Measurements from ENCODE around the gene LRRC45. TPM values are rescaled to one million over a fixed set of nuclear protein-coding genes. Genes with fewer than 3 reads are reported as not detected.

LRRC45 gene
- total RNA-seq, 2 experiments from 2014 or later: 41.2 to 52.0 TPM

- intact Hi-C loops (cut with micrococcal nuclease; ENCODE audit: unreplicated experiment): no loop called here
- Histone ChIP-seq H3K4me3 (ENCODE audit: low read depth, low read length, poor library complexity, severe bottlenecking) (no peak overlapping the region), H3K36me3 (ENCODE audit: insufficient read depth, low read length) (no peaks in the 10 kb centered on the region), H3K4me1 (ENCODE audit: insufficient read depth, low read length, poor library complexity, severe bottlenecking) (no peaks in the 10 kb centered on the region), H4K20me1 (ENCODE audit: insufficient read depth, low read length) (no peaks in the 10 kb centered on the region), H3K4me2 (ENCODE audit: low read length) (no peak overlapping the region), H3K27ac (ENCODE audit: low read depth, low read length, poor library complexity, severe bottlenecking) (no peak overlapping the region), H3K9me3 (ENCODE audit: low read length) (no peaks in the 10 kb centered on the region), H3K79me2 (ENCODE audit: insufficient read depth, low read depth, low read length) (no peaks in the 10 kb centered on the region), H3K9me2 (ENCODE audit: insufficient read depth, low read length) (no peaks in the 10 kb centered on the region), H2AFZ (ENCODE audit: low read length) (no peak overlapping the region)
- no peak for DNase-seq (ENCODE audit: low spot score)
- BruUV-seq (replicated peaks): no TSS peak
- TF ChIP-seq, protein P1, sequence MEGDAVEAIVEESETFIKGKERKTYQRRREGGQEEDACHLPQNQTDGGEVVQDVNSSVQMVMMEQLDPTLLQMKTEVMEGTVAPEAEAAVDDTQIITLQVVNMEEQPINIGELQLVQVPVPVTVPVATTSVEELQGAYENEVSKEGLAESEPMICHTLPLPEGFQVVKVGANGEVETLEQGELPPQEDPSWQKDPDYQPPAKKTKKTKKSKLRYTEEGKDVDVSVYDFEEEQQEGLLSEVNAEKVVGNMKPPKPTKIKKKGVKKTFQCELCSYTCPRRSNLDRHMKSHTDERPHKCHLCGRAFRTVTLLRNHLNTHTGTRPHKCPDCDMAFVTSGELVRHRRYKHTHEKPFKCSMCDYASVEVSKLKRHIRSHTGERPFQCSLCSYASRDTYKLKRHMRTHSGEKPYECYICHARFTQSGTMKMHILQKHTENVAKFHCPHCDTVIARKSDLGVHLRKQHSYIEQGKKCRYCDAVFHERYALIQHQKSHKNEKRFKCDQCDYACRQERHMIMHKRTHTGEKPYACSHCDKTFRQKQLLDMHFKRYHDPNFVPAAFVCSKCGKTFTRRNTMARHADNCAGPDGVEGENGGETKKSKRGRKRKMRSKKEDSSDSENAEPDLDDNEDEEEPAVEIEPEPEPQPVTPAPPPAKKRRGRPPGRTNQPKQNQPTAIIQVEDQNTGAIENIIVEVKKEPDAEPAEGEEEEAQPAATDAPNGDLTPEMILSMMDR (conservative IDR thresholded peaks at IDR 0.05; ENCODE audit: low read length): no peak
- TF ChIP-seq EZH2phosphoT487 (IDR thresholded peaks at IDR 0.05; ENCODE audit: borderline replicate concordance, low read depth, low read length): no peak
- ChIA-PET CTCF (ENCODE audit: unreplicated experiment) (interaction anchor here (0.6 kb wide), 1 partner anchor 8 kb away, joined by 4 read pairs; no protein-coding TSS in a partner anchor), POLR2A (interaction anchor here (0.6 kb wide), 2 partner anchors 54 to 61 kb away, joined by 3 to 4 read pairs; no protein-coding TSS in a partner anchor)
Measured at GRCh38 chr17:82003411-82004381, 19.4 kb upstream of the LRRC45 start.

- Histone ChIP-seq H3K4me3 (ENCODE audit: low read depth, low read length, poor library complexity, severe bottlenecking) (no peak overlapping the region), H4K20me1 (ENCODE audit: insufficient read depth, low read length) (no peaks in the 10 kb centered on the region), H3K79me2 (ENCODE audit: insufficient read depth, low read depth, low read length) (no peaks in the 10 kb centered on the region), H3K27ac (ENCODE audit: low read depth, low read length, poor library complexity, severe bottlenecking) (no peak overlapping the region), H3K36me3 (ENCODE audit: insufficient read depth, low read length) (no peaks in the 10 kb centered on the region), H3K4me1 (ENCODE audit: insufficient read depth, low read length, poor library complexity, severe bottlenecking) (no peaks in the 10 kb centered on the region), H3K4me2 (ENCODE audit: low read length) (no peak overlapping the region), H3K9me3 (ENCODE audit: low read length) (no peaks in the 10 kb centered on the region), H3K9me2 (ENCODE audit: insufficient read depth, low read length) (no peaks in the 10 kb centered on the region), H2AFZ (ENCODE audit: low read length) (no peak overlapping the region)
- no peak for DNase-seq (ENCODE audit: low spot score)
- intact Hi-C loops (cut with micrococcal nuclease; ENCODE audit: unreplicated experiment): no loop called here
- TF ChIP-seq, protein P1 (conservative IDR thresholded peaks at IDR 0.05; ENCODE audit: low read length): no peak
- TF ChIP-seq EZH2phosphoT487 (IDR thresholded peaks at IDR 0.05; ENCODE audit: borderline replicate concordance, low read depth, low read length): no peak
- POLR2A ChIA-PET: no interaction called here
- CTCF ChIA-PET (ENCODE audit: unreplicated experiment): interaction anchor here (0.6 kb wide), 1 partner anchor 9 kb away, joined by 4 read pairs; no protein-coding TSS in a partner anchor
- no TSS peak for BruUV-seq (replicated peaks)
Measured at GRCh38 chr17:82004517-82005455, 18.3 kb upstream of the LRRC45 start.
